ENCODE data around the gene PARVB.

- TF ChIP-seq EZH2 (IDR thresholded peaks at IDR 0.05; ENCODE audit: low read length, unreplicated experiment) (no peak), CTCF (conservative IDR thresholded peaks at IDR 0.05; ENCODE audit: low read depth, low read length) (no peak), EZH2phosphoT487 (IDR thresholded peaks at IDR 0.05; ENCODE audit: borderline replicate concordance, low read length) (no peak)
Observed at GRCh38 chr22:44004104-44004460, 20.0 kb upstream of the PARVB start.

Measured in PC-3 (cell line).